Tibial artery (tissue), 4 donors: Measurements from ENCODE around the gene PXK.

ENCODE experiments used
- DNase-seq, 2 donors: peaks; one replicate each; pipeline ENCODE4 v3.0.0-alpha.2; 2019
- H3K27ac ChIP-seq, 2 donors: fragments of 200-600 bp; sonication (generic) in 1 of 2; 1 replicate in 1 of 2; 2 replicates in 1 of 2; pipeline ENCODE4 v1.5.1; 2018 to 2019; ENCODE audit warnings: mild to moderate bottlenecking in 1 of 2
- H3K27me3 ChIP-seq, 2 donors: fragments of 200-600 bp; sonication (generic) in 1 of 2; one replicate each; pipeline versions ENCODE4 v1.5.1 to v1.6.0; 2016 to 2019
- H3K36me3 ChIP-seq, 3 donors: fragments of 200-600 bp; sonication (generic) in 2 of 3; one replicate each; pipeline ENCODE4 v1.5.1; 2016 to 2019; ENCODE audit warnings: mild to moderate bottlenecking in 2 of 3
- H3K4me1 ChIP-seq, 4 donors: fragments of 200-600 bp; sonication (generic) in 2 of 4; 1 replicate in 3 of 4; 2 replicates in 1 of 4; pipeline ENCODE4 v1.5.1; 2016 to 2019
- H3K4me3 ChIP-seq, 2 donors: fragments of 200-600 bp; sonication (generic) in 1 of 2; 1 replicate in 1 of 2; 2 replicates in 1 of 2; pipeline ENCODE4 v1.5.1; 2018 to 2019; ENCODE audit warnings: mild to moderate bottlenecking in 2 of 2
- H3K9me3 ChIP-seq, 3 donors: fragments of 200-600 bp; sonication (generic) in 1 of 3; one replicate each; pipeline ENCODE4 v1.5.1; 2016 to 2019
- CTCF ChIP-seq, 2 experiments: fragments of 200-600 bp in 1 of 2; fragments of 450-650 bp in 1 of 2; IDR thresholded peaks; one replicate each; pipeline ENCODE4 v1.5.1; 2017 to 2019; ENCODE audit warnings: antibody characterized with exemption in 2 of 2, mild to moderate bottlenecking in 1 of 2, moderate library complexity in 1 of 2
- intact Hi-C: fragments of 100-400 bp; cut with DNase I; formaldehyde crosslinking; loops from one replicate; pipeline ENCODE4 v1.15.0; 2023; ENCODE audit warnings: low total_unique reads

The PXK gene

DNA sequence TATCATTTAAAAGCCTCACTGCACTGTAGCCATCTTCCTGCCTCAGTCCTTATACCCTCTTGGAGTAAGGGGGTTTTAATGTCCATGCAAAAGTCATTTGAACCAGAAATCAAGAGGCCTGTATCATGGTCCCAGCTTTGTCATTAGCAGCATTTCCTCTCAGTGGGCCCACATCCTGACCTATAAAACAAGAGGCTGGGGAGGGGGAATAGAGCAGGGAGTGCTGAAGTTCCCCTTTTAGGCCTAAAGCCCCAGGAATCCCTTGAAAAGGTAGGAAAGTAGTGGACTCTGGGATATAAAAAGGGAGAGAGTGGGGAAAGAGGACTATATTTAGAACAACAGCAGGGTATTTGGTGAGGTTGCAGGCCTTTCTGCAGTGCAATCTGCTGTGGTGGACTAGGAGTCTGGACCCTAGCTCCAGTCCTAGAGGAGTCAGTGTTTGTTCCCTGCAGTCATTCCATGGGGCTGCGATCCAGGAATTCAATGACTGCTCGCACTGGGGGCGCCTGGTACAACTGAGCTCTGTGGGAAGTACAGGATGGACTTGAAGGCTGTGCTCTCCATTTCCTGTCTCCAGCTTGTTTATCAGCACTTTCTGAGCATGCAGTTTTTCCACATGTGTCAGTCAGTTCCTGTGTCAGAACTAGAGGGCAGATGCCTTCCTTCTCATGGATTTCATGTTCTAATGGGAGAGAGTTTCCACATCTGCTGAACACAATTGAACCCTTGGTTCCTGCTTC, 54.1 kb downstream of the PXK start:
- H3K27ac ChIP-seq: peak overlapping the region; percentile 24 to 31
- peaks cover 0 to 30% (median 6%) of the 10 kb centered on the region in 4 donors for H3K4me1 ChIP-seq
- peaks cover 0 to 9% (median 6%) of the 10 kb centered on the region in 3 donors for H3K36me3 ChIP-seq
- TF ChIP-seq CTCF (IDR thresholded peaks at IDR 0.05): no peak
- H3K9me3 ChIP-seq: no peaks in the 10 kb centered on the region
- H3K4me3 ChIP-seq: no peak overlapping the region
- intact Hi-C loops: no loop called here
- DNase-seq: peak; percentile 39 to 72
- H3K27me3 ChIP-seq: no peaks in the 10 kb centered on the region

GRCh38 chr3:58387650-58388546, 55.2 kb downstream of the PXK start:
- Histone ChIP-seq H3K4me1 (peaks cover 0 to 30% (median 6%) of the 10 kb centered on the region in 4 donors), H3K27ac (peak overlapping the region; percentile 18 to 31), H3K4me3 (no peak overlapping the region), H3K9me3 (no peaks in the 10 kb centered on the region), H3K27me3 (no peaks in the 10 kb centered on the region), H3K36me3 (peaks cover 0 to 13% (median 3%) of the 10 kb centered on the region in 3 donors)
- intact Hi-C loops: no loop called here
- TF ChIP-seq CTCF (IDR thresholded peaks at IDR 0.05): no peak
- no peak for DNase-seq

- no peak for DNase-seq
- Histone ChIP-seq H3K4me1 (peaks cover 0 to 30% (median 5%) of the 10 kb centered on the region in 4 donors), H3K27me3 (no peaks in the 10 kb centered on the region), H3K27ac (no peak overlapping the region), H3K36me3 (peaks cover 0 to 13% (median 0%) of the 10 kb centered on the region in 3 donors), H3K9me3 (no peaks in the 10 kb centered on the region), H3K4me3 (no peak overlapping the region)
- TF ChIP-seq CTCF (IDR thresholded peaks at IDR 0.05): no peak
- intact Hi-C loops: no loop called here
Measured at GRCh38 chr3:58388550-58389091, 55.9 kb downstream of the PXK start.

- Histone ChIP-seq H3K9me3 (no peaks in the 10 kb centered on the region), H3K27ac (peak overlapping the region in 1 of 2 donors; percentile 12), H3K4me1 (peaks cover 0 to 29% (median 3%) of the 10 kb centered on the region in 4 donors), H3K36me3 (peaks cover 15 to 30% (median 24%) of the 10 kb centered on the region in 3 donors), H3K27me3 (no peaks in the 10 kb centered on the region), H3K4me3 (no peak overlapping the region)
- intact Hi-C loops: no loop called here
- DNase-seq: no peak
- TF ChIP-seq CTCF (IDR thresholded peaks at IDR 0.05): no peak
Measured at GRCh38 chr3:58391156-58391865, 58.6 kb downstream of the PXK start.

DNA sequence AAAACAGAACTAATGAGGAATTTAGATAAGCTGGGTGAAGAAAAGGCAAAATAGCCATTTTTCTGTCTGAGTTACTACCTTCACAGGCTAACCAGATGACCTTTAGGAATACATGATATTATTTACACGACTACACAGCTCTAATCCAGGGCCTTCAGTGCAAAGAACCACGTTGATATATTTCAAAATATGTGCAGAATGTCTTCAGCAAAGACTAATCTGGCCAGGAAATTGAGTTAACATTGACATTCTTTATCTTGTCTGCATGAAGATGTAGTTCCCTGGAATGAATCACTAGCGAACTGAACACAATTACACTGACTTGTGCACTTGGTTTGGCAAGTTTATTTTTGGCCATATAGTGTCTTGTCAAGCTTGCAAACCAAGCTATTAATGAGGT, 59.5 kb downstream of the PXK start:
- Histone ChIP-seq H3K27me3 (no peaks in the 10 kb centered on the region), H3K36me3 (peaks cover 23 to 39% (median 33%) of the 10 kb centered on the region in 3 donors), H3K27ac (peak overlapping the region in 1 of 2 donors; percentile 12), H3K4me3 (no peak overlapping the region), H3K9me3 (no peaks in the 10 kb centered on the region), H3K4me1 (peaks cover 0 to 20% (median 3%) of the 10 kb centered on the region in 4 donors)
- no peak for TF ChIP-seq CTCF (IDR thresholded peaks at IDR 0.05)
- no peak for DNase-seq
- intact Hi-C loops: no loop called here
